ENCODE data around the gene RHPN2. TPM values are rescaled to one million over a fixed set of nuclear protein-coding genes. Genes with fewer than 3 reads are reported as not detected.
"Not testable (repeated sequence)": the region's sequence is repeated elsewhere in the genome, so short reads cannot be mapped to it uniquely, and the experiment has no call there.

Gene RHPN2
- total RNA-seq, 1 experiment from 2014 or later = 10.0 TPM

DNA sequence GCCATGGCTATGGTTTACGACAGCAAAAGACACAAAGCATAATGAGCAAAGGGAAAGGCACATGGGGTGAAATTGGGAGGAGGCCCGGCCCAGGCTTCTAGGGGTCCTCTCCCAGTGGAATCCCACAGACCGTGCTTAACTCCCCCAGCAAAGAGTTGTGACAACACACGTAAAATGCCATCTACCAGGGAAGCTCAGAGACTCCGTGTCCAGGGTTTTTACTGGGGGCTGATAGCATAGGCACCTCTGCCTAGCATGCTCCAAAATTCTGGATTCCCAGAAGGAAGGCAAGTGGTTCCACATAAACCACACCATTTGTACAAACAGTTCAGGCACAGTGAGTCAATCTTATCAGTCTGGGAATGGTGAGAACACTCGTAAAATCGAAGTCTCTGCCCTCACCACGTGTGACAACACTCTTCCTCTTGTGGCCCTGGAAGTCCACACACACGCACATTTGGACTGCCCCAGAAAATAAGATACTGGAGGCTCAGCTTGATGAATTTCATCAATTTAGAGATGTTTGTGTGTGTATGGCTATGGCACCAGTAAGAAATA is 34.9 kb downstream of the RHPN2 start:
- no peak for DNase-seq (ENCODE audit: low read depth)

DNA sequence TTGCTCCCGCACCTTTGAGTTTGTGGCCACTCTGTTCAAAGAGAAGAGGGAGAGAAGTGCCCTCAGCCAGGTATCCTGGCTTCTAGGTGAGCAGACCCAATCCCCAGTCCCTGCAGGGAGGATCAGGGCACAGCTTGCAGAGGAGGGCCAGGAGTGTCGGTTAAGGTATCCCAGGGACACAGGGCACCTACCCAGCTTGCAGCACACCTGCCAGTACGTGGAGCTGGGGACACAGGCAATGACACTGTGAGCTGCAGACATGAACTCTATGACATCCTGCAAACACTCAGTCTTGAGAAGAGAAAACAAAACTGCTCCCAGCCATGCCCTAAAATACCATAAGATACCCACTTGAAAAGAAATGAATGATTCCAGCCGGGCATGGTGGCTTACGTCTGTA is 38.1 kb downstream of the RHPN2 start:
- DNase-seq (ENCODE audit: low read depth) = not testable (repeated sequence)

DNA sequence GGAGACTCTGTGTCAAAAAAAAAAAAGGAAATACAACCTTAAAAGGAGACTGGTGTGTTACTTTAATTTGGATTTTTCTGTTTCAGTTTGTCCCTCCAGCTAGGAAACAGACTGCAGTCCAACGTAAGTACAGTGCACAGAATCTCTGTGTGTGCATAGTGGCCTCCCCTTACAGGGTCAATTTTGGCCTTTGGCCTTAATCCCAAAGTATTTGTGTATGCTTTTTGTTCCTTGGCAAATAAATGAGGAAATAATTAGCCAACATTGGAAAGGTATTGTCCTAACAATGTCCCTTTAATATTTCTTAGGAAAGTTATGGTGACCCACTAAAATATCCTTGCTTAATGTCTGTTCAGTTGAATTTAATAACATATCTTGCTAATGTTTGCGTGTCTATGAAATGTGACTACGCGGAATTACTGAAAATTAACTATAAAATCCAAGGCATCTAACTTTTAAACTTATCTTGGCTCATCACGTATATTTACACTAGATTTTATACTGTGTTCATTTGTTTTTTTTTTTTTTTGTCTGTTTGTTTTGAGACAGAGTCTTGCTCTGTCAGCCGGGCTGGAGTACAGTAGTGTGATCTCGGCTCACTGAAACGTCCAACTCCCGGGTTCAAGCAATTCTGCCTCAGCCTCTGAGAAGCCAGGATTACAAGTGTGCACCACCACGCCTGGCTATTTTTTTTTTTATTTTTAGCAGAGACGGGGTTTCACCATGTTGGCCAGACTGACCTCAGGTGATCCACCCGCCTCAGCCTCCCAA is 39.0 kb downstream of the RHPN2 start:
- DNase-seq (ENCODE audit: low read depth) = not testable (repeated sequence)

DNA sequence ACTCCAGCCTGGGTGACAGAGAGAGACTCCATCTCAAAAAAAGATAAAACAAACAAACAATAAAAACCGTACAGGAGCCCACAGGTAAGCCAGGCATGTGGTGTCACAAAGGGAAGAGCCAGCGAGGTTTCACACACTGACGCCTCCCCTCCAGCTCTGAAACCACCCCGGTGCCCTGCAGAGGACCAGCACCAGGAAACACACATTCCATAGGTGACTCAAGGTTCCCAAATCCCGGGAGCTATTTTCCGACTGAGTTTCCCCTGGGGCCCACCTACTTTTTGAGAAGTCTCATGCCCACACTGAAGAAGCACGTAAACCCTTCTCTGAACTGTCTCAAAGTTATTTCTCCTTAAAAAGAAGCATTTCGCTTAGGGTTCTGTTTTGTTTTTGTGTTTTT is 40.3 kb downstream of the RHPN2 start:
- DNase-seq (ENCODE audit: low read depth) = no peak

DNA sequence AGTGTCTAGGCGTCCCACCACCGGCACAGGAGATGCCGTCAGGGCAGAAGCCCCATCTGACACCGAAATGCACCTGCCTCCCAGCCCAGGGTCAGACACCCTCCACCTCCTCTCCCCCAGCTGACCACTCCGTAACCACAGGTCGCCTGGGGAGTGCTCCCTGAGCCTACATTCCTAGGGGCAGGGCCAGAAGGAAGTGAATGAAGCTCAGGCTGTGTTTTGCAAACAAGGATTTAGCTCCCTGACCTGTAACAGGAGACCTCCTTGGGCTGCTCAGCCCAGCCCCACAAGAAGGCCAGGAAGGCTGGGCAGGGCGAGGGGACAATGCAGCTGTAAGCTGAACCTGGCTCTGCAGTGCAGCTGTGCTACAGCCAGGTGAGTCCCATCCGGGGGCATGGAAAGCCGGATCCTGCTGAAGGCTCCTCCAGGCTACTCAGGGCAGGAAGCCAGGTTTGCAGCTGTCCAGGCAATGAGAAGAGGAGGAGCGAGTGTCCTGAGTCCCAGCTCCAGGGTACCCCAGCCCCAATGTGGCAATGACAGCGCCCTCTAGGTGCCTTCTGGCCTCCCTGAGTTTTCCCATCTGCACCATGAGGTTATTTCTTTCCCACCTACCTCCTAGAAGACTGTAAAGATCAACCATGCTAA is 42.1 kb downstream of the RHPN2 start:
- DNase-seq (ENCODE audit: low read depth) = no peak

DNA sequence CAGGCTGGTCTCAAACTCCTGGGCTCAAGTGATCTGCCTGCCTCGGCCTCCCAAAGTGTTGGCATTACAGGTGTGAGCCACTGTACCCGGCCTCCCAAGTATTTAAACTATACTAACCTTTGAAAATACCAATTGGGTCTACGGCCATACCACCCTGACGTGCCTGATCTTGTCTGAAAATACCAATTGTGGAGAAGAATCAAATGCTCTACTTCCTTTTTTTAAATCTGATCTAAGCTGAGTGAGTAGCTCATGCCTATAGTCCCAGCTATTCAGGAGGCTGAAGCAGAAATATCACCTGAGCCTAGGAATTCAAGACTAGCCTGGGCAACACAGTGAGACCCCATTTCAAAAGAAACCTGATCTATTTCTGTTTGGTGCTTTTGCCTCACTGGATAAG is 53.8 kb downstream of the RHPN2 start:
- not testable (repeated sequence) for DNase-seq (ENCODE audit: low read depth)

DNA sequence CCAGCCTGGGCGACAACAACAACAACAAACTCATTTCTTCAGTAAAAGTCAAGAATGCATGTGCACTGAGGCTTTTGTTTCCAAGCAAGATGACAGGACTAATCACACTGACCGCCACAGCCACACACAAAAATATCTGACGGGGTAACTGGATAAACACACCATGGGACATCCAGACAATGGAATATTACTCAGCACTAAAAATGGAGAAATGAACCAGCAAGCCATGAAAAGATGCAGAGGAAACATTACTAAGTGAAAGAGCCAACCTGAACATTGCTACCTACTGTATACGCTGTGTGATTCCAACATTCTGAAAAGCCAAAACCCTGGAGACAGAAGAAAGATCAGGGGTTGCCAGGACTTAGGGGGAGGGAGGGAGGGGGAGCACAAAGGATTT is 56.0 kb downstream of the RHPN2 start:
- DNase-seq (ENCODE audit: low read depth) = no peak

DNA sequence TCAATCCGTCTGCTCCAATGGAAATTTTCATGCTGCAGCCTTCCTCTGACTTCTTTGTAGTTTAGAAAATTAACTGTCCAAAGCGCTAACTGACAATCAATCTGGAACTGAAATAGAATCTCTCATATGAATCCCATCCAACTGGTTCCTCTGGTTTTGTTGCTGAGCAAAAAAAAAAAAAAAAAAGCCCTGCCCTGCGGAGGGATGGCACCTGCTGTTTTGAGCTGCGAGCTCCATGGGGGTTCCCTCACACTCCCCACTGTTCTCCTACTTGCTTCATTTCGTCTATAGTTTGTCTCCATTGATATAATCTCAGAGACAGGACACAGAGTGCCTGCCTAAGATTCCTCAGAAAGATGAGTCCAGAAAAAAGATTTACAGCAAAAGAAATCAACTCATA is 59.2 kb downstream of the RHPN2 start:
- no peak for DNase-seq (ENCODE audit: low read depth)

DNA sequence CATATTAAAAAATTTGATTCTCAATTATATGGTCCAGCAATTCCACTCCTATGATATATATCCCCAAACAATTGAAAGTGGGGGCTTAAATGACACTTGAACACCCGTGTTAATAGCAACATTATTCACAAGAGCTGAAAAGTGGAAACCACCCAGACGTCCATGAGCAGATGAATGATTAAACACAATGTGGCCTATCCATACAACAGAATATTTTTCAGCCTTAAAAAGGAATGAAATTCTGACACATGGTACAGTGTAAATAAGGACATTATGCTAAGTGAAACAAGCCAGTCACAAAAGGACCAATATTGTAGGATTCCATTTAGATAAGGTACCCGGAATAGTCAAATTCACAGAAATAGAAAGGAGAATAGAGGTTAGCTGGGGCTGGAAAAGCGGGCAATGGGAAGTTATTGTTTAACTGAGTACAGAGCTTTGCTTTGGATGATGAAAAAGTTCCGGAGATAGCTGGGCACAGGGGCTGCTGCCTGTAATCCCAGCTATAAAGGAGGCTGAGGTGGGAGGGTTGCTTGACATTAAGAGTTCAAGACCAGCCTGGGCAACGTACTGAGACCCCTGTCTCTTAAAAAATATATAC is 61.2 kb downstream of the RHPN2 start:
- DNase-seq (ENCODE audit: low read depth) = not testable (repeated sequence)

DNA sequence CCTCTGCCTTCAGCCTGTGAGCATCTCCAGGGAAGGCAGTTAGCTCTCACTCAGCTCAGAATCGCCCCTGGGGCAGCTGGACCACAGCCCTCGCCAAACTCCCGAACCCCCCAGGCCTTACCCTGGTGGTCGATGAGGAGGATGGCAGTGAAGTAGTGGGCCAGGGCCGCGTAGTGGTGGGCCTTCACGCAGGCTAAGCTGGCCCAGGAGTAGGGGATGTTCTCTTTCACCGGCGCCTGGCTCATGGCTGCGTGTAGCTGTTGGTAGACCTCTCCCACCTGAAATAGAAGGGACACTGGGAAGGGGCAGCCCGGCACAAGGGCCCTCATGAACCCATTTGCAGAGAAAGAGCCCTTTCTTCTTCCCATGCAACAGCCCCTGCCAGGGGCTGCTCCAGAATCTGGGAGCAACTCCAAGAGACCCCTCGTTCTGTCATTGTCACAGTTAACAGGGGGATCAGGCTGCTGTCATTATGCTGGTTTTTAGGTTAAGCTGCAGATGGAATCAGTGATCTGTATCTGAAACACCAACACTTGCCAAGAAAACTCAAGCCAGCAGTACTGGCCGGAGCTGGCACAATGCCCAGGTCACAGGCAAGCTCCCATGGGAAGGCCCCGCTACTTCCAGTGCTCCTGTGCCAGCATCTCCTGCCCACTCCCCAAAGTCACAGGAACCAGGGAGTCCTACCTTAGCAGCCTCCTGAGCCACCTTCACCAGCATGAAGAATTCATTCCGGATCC is 62.4 kb downstream of the RHPN2 start:
- DNase-seq (ENCODE audit: low read depth) = not testable (repeated sequence)

DNA sequence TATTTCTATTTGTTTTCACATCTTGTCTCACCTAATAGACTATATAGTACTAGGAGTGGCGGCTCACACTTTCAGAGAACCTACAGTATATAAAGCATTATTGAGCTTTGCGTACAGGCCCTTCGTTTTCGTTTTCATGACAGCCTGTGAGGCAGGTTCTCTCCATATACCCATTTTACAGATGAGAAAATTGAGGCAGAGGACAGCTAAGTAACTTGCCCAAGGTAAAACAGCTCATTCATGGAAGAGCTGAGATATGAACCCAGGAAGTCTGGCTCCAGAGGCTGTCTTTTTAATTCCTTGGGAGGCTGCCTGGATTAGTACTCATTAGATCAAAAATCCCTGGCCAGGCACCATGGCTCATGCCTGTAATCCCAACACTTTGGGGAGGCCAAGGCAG is 63.8 kb downstream of the RHPN2 start:
- DNase-seq (ENCODE audit: low read depth) = no peak

DNA sequence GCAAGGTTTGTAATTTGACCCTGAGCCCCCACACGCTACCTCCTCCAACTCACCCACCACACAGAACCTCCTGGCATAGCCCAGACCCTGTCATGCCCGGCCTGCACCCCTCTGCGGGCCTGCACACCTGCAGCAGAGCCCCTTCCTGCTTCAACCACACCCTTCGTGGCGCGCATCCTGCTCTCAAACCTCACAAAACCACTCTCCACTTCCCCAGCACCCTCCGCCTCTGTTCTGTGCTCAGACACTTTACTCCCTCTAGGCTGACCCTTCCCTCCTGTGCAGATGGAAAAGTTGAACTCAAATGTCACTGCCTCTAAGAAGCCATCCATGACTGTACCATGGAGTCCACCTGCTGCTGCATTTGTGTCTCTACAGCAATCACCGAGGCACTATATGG is 64.2 kb downstream of the RHPN2 start:
- DNase-seq (ENCODE audit: low read depth) = no peak

DNA sequence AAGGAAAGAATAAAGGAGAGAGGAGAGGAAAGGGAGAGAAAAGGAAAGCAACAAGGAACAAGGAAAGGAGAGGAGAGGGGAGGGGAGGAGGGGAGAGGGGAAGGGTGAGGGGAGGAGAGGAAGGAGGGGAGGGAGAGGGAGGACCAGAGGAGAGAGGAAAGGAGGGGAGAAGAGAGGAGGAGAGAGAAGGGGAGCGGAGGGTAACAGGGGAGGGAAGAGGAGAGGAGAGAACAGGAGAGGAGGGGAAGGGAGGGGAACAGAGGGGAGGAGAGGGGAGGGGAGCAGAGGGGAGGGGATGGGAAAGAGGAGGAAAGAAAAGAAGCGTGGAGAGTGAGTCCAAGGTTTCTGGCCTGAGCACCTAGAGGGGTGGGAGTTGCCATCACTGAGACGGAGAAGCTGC is 66.0 kb downstream of the RHPN2 start:
- DNase-seq (ENCODE audit: low read depth) = no peak

DNA sequence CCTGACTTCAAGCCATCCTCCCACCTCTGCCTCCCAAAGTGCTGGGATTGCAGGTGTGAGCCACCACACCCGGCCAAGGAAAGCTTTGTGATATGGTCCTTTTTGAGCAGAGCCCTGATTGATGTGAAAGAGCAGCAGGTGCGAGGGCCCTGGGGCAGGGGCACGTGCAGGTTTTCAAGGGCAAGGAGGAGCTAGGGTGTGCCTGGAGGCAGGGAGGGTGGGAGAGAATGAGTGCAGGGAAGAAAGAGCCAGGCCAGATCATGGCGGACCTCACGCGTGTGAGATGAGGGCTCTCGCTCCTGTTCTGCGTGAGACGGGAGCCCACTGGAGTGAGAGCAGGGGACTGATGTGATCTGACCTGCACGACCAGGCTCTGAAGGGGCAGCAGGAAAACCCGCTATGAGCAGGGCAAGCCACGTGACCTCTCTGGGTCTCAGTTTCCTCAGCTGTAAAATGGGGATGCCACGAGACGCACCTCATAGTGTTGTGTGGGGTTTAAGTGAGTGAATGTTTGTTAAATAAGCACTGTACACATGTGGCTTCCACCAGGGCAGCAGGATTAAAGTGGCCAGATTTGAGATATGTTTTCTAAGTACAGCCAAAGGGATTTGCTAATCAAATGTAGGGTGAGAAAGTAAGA is 66.9 kb downstream of the RHPN2 start:
- DNase-seq (ENCODE audit: low read depth) = no peak

DNA sequence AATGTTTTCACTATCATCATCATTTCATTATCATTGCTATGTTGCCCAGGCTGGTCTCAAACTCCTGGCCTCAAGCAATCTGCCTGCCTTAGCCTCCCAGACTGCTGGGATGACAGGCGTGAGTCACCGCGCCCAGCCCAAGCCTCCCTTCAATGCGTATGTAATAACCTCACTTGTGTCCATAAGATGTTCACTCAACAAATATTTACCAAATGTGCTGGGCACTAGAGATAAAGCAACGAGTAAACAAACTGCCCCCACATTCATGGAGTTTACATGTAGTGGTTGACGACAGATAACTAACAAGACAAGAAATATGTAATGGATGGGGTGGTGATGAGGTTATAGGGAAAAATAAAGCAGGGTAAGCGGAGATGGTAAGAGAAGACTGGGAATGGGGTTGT is 67.6 kb downstream of the RHPN2 start:
- peak; percentile 23 for DNase-seq (ENCODE audit: low read depth)

DNA sequence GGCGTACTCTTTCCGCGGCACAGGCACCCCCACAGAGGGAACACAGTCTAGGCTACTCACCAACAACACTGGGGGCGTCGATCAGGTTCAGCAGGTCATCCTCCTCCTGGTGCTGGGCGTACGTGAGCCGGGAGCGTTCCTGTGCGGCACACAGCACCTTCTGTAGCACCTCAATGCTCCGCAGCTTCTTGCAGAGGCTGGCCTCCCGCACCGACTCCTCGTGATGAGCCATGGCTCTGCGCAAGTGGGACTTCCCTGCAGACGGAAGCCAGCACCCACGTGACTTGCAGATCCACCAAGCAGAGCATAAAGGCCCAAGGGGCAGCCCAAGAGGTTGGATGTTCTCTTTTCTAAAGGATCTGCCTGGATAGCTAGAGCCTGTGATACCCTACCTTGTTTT is 68.7 kb downstream of the RHPN2 start:
- DNase-seq (ENCODE audit: low read depth) = not testable (repeated sequence)

DNA sequence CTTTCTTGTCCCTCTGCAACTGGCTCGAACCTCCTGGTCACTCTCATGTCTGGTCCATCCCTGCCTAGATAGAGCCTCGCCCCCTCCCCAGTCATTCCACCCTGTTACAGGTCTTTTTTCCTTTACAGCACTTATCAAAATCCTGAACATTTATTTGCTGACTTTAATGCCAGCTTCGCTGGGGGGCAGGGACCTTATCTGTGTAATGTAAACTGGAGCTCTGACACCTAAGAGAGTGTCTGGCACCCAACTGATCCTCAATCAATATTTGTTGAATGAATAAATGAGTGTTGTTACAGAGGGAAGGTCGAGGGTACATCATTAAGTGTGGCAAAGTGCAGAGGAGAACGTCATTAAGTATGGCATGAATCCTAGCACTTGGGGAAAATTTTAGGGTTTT is 76.0 kb downstream of the RHPN2 start:
- no peak for DNase-seq (ENCODE audit: low read depth)

DNA sequence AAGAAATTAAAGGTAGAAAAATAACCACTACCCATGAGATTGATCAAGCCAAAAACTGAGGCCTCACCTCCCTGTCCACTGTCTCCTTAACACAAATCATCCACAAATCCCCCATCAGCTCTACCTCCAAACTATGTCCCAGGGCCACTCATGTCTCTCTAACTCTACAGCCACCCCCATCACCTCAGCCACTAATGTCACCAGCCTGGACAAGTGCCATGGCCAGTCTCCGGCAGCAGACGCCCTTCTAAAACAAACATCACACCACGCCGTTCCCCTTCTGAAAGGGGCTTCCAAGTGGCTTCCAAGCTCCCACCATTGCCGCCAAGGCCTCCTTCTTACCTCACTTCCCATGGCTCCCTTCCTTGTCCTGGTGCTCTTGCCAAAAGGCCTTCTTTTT is 76.4 kb downstream of the RHPN2 start:
- not testable (repeated sequence) for DNase-seq (ENCODE audit: low read depth)

DNA sequence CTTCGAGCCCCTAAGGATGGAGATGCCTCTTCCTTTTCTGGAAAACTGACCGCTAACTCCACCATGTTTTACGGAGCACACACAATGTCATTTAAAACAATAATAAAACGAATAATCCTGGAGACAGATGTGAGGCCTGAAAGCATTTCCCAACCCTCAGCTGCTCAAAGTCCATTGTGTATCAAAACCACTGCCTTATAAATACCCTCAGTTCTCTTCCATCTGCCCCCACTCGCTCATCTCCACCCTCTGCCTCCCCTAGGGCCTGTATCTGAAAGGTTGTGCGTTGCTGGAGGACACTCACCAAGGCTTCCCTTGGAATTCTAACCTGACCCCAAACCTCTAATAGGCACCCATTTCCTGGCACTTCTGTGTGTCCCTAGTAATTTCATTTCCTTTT is 82.2 kb downstream of the RHPN2 start:
- DNase-seq (ENCODE audit: low read depth) = not testable (repeated sequence)

DNA sequence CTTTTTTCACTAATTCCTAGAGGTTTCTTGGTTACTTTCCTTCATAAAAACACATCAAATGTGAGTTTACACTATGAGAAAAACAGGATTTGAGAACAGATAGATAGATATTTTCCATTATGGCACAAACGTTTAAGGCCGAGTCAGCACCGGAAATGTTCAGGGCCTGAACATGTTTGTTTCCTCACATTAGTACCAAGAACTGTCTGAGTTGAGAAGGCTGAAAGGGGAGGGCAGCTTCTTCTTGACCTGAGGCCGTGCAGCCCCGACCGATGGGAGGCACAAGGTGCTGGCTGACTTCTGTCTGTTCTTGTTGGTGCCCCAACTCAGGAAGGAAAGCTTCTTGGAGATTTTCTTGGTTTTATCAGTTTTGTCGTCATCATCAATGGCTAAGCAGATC is 84.9 kb downstream of the RHPN2 start:
- DNase-seq (ENCODE audit: low read depth) = not testable (repeated sequence)

DNA sequence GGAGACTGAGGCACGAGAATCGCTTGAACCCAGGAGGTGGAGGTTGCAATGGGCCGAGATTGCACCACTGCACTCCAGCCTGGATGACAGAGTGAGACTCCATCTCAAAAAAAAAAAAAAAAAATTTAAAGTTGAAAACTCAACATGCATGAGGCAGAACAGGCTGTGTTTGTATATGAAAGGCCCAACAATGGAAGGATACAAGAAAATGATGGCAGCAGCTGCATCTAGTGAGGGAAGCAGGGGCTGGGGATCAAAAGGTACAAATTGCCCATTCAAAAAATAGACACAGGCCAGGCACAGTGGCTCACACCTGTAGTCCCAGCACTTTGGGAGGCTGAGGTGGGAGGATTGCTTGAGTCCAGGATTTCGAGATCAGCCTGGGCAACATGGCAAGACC is 86.9 kb downstream of the RHPN2 start:
- not testable (repeated sequence) for DNase-seq (ENCODE audit: low read depth)

DNA sequence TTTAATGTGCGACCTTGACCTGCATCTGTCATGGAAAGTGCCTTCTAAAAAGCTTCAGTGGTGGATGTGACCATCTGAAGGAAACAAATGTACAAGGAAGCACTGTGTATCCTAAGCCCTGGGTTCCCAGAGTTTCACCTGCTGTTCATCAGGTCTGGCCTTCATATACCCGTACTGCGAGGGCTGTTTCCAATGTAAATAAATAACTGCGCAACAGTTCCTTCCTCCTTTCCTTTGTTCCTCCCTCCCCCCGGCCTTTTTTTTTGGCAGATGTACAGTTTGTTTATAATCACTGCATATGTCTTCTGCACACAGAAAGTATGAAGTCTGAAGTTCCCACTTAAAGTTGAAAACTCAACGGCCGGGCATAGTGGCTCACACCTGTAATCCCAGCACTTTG is 87.4 kb downstream of the RHPN2 start:
- DNase-seq (ENCODE audit: low read depth) = no peak
